GM12875 (cell line): ENCODE results near the gene TOP2B.

Experiments
- H3K4me3 ChIP-seq: one replicate; pipeline ENCODE4 v1.5.1; 2011; ENCODE audit warnings: low read depth, low read length, control low read depth
- CTCF ChIP-seq: IDR thresholded peaks from 2 replicates; pipeline ENCODE4 v1.5.1; 2011; ENCODE audit warnings: low read depth, mild to moderate bottlenecking, control low read depth, inconsistent platforms, low read length, moderate library complexity, borderline replicate concordance; ENCODE audit not compliant: insufficient read depth

The TOP2B gene

DNA sequence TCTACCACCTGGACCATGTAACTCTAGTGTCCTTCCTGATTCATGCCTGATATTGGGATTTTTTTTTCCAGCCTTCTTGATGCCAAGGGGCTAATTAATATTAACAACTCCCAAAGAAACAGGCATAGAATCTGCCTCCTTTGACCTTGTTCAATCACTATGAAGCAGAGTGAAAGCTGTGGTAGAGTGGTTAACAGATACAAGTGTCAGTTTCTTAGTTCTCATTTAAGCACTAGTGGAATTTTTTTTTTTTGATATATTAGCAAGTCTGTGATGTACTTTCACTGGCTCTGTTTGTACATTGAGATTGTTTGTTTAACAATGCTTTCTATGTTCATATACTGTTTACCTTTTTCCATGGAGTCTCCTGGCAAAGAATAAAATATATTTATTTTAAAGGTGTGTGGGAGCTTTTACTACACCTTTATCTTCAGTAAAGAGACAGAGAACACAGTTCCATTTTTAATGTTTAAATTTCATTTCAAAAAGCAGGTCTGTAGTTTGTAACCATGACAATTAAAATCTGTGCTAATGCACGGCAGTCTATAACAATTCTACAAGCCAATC, 67.1 kb downstream of the TOP2B start:
- TF ChIP-seq CTCF, result no peak
- no peak overlapping the region for H3K4me3 ChIP-seq

DNA sequence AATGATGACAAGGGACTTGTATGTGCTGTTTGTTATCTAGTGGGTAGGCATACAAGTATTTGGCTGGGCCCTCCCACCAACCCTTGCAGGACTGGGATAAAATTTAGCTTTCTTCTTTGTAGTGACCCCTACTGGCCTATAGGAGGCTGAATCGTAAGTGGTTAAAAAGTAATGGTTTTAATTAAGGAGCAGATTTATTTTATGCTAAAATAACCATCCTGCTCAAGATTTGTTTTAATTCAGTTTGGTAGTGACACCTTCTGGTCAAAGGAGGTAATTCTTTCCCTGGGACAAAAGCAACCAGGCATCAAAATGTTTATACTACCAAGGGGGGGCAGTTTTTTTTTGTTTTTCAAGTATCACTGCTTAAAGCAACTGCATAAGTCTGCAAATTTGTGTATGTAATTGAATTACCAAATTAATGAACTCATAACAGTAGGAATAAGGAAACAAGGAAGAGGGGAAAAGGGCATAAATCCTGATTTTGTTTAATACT, 70.7 kb downstream of the TOP2B start:
- no peak overlapping the region for H3K4me3 ChIP-seq

DNA sequence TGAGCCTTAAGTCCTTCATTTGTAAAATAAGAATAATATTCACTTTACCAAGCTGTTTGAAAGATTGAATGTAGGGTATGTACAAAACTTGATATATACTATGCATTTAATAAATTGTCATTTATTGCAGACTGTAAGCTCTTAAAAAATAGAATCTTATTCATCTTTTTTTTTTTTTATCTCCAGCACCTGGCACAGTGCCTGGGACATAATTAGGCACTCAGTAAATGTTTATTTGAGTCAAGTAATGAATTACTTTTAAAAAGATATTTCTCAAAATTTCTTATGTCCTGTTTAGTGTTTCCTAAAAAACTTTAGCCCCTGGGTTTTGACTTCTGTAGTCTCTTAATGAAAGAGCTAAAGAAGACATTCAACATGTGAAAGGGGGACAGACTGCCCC, 71.7 kb downstream of the TOP2B start:
- H3K4me3 ChIP-seq, result no peak overlapping the region
- no peak for TF ChIP-seq CTCF

More for the DNA sequence above, 70.7 kb downstream of the TOP2B start:
- TF ChIP-seq CTCF, result peak; percentile 37; the same call in 1 of the 2 replicates

DNA sequence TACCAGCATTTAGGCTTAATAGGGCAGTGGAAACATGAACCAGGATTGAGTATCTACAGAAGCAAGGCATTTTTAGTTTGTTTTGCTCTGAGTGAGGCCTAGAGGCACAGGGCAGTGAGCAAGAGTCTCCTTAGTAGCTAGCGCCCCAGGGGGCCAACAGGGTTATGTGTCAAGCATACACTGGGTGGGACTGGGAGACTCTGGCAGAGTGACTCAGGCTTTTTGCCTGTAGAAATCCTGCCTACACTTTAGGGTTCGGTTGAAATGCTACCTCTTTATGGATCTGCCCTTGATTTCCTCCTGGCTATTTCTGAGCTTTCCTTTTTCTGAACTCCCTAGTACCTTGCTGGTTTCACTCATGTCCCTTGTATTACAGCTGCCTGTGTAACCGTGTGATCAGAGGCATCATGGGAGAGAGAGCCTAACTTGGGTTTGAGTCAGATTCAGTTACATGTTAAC, 72.2 kb downstream of the TOP2B start:
- no peak for TF ChIP-seq CTCF
- H3K4me3 ChIP-seq, result no peak overlapping the region

- no peak for TF ChIP-seq CTCF
- no peak overlapping the region for H3K4me3 ChIP-seq
These were observed 74.9 kb downstream of the TOP2B start for GRCh38 chr3:25589783-25590258.

DNA sequence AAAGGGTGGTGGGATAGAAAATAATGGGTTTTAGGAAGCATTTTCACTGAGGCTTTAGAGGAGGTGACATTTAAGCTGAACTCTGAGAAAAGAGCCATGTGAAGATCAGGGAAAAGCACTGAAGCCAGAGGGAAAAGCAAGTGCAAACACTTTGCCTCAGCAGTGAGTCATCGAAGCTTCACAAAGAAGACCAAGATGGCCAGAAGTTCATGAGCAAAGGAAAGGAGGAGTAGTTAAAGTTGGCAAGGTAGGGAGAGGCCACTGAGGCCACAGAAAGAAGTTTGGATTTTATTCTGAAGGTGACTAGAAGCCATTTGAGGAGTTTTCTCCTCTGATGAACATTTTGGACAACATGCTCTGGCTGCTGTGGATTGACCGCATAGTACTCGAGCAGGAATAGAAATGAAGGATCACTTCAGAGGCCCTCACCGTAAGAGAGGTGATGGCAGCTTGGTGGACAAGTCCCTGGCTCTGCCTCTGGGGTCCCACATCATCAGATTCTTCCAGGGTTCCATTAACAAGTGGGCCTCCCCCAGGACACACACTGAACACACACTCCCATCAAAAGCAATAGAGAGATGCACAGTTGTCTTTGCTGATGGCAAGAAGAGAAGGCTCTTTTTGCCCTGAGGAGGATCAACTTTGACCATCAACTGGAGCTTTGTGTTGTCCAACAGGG, 75.5 kb downstream of the TOP2B start:
- TF ChIP-seq CTCF, result no peak
- H3K4me3 ChIP-seq, result no peak overlapping the region
